GM21529 (cell line): ENCODE results near the gene CALHM2.
A peak's percentile ranks its signal among the peaks of the same experiment; 100 is the strongest.

Experiments
- ATAC-seq: cut with Tn5 transposase; IDR thresholded peaks from one replicate; pipeline ENCODE4 v1.9.1; 2021; ENCODE audit not compliant: unreplicated experiment

CALHM2 gene

DNA sequence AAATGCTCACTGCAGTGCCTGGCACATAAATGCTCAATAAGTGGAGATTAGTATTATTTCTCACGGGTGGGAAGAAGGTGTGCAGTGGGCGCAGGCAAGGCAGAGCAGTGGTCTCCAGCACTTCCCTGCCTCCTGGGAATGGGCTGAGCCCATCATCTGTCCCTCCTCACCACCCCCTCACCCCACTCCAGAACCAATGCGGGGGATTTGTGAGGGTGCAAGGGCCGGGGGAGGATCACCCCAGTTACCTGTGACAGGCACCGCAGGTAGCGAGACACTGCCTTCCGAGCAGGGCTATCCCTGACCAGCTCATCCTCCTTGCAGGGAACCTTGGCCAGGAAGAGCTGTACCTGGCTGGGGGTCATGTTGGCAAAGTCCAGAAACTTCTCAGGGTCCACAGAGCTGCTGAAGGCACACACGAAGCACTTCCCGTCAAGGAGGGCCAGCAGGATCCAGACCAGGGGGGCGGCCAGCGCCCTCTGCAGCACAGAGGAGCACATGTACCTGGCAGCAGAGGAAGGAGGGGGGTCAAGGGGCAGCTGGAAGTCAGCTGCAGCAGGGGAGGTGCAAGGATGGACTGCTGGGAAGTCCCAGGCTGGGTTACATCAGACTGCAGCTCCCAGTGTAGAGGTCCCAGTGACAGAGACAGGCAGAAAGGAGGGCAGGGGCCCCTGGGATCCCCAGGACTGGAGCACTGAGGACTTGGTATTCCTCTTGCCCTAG, 24.0 kb upstream of the CALHM2 start:
- ATAC-seq, result peak; percentile 45

DNA sequence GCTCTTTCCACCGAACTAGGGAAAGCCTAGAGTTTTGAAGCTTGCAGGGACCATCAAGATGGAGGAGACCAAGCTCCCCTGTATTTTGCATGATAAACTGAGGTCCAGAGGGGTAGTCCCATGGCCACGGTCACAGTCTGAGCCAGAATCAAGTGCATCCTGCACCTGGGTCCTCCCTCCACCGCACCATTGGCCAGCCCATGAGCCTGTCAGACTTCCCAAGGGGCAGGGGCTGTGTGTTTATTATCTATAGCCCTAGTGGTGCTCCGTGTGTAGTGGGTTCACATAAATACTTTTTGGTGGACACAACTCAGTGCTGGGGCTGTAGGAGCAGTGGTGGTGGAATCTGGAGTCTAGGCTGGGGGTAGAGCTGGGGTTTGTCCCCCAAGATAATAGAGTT, 23.3 kb upstream of the CALHM2 start:
- no peak for ATAC-seq

- ATAC-seq, result no peak
These were observed 21.9 kb upstream of the CALHM2 start for GRCh38 chr10:103474077-103474476.

GRCh38 chr10:103473261-103473671, 21.1 kb upstream of the CALHM2 start:
- no peak for ATAC-seq

GRCh38 chr10:103472005-103472404, 19.8 kb upstream of the CALHM2 start:
- ATAC-seq, result peak; percentile 25

GRCh38 chr10:103470761-103471653, 18.8 kb upstream of the CALHM2 start:
- peak; percentile 70 for ATAC-seq

DNA sequence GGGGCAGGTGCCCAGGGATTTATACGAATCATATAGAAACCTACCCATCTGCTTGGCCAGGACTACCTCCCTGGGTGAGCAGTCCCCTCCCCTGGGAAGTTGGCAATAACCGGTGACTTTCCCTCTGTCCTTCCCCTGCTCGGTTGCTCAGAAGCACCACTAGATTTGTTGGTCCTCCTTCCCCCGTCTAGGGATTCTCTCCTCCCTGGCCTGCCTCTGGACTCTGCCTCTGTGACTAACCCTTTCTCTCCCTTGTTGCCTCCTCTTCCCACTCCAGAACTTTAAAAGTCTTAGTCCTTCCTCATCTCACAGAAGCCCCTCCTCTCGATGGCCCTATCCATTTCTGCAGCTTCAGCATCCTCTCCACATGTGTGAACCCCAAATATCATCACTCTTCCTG, 17.0 kb upstream of the CALHM2 start:
- ATAC-seq, result no peak

GRCh38 chr10:103467406-103467805, 15.2 kb upstream of the CALHM2 start:
- peak; percentile 36 for ATAC-seq

GRCh38 chr10:103466734-103467133, 14.6 kb upstream of the CALHM2 start:
- no peak for ATAC-seq

DNA sequence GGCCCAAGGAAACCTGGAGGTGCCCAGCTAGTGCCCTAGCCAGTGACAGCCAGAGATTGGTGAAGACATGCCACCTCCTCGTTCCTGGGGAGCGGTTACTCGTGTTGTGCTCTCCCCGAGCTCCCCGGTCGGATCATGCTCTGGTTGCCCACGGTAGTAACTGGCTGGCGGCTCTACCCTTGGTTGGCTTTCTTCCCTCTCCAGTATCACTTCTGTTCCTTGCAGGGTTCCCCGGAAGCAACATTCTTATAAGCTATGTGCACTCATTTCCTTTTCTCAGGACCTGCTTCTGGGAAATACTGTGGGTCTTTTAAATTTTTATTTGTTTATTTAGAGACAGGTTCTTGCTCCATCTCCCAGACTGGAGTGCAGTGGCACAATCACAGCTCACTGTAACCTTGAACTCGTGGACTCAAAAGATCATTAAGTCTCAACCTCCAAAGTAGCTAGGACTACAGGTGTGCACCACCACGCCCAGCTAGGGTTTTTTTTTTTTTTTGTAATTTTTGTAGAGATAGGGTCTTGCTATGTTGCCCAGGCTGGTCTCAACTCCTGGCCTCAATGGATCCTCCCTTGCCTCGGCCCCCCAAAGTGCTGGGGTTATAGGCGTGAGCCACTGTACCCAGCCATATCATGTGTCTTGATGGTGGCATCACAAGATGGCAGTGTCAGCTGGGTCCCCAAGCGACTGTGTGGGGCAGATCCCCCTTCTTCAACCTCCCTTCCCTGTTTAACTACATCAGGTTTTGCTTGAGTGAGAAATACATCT, 13.4 kb upstream of the CALHM2 start:
- no peak for ATAC-seq

DNA sequence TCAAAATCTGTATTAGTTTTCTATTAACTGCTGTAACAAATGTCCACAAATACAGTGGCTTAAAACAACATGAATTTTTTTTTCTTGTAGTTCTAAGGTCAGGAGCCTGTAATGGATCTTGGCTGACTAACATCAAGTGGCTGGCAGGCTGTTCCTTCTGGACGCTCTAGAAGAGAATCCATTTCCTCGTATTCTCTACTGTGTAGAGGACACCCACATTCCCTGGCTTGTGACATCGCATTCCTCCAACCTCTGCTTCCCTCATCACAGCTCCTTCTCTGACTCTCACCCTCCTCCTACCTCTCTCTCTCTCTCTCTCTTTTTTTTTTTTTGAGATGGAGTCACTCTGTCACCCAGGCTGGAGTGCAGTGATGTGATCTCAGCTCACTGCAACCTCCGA, 11.3 kb upstream of the CALHM2 start:
- ATAC-seq, result no peak

DNA sequence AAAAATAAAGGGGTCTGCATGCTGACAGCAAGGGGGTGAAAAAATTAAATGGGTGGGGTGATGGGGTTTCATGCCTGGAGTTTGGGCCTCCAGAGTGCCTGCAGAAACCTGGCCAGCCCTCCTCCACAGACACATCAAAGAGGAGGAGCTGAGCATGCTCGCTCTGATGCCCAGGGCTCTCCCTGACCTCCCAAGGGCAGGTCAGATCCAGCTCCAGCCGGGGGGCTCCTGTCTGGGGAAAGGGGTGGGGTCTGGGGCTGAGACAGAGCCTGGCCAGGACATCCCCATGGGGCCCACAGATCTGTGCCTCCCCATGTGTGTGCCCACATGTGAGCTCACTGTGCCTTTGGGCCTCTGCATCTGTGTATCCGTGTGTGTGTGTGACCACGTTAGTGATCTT, 7.4 kb upstream of the CALHM2 start:
- ATAC-seq, result no peak

GRCh38 chr10:103458720-103459119, 6.5 kb upstream of the CALHM2 start, which contains the start of gene CALHM1:
CALHM1 (minus strand) TSS chr10:103458900; CDS start chr10:103458751, 149 bp downstream.
- ATAC-seq, result peak; percentile 83

DNA sequence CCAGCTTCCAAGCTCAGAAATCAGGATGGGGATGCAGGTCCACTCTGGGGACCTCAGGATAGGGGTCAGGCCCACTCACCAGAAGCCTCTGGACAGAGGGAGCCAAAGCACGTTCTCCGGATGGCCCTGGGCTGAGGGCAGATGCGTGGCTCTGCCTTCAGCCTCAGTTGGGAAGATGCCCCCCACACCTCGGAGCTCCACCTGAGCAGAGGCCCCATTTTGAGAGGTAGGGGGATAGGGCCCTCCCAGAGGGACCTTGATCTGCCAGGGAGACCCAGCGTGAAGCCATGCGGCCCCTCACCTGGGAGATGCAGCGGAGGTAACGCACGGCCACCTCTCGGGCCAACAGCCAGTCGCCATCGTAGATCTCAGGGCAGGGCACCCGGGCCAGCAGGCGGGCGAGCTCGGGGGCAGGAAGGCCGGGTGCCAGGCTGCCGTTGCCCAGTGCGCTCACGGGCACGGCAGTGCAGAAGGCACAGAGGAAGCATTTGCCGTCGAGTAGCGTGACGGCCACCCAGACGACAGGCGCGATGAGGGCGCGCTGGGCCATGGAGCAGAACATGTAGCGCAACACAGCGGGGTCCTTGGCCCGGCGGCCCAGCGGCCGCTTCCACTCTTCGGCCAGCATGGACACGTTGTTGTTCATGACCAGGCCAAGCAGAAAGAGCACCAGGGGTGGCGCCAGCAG, 5.9 kb upstream of the CALHM2 start:
- ATAC-seq, result no peak

GRCh38 chr10:103457176-103457712, 5.1 kb upstream of the CALHM2 start:
- ATAC-seq, result no peak

- ATAC-seq, result no peak
These were observed 4.0 kb upstream of the CALHM2 start for GRCh38 chr10:103456074-103456660.

GRCh38 chr10:103455235-103455634, 3.1 kb upstream of the CALHM2 start:
- ATAC-seq, result no peak

- no peak for ATAC-seq
These were observed 1.9 kb upstream of the CALHM2 start for GRCh38 chr10:103454026-103454425.

- ATAC-seq, result no peak
These were observed 498 bp upstream of the CALHM2 start for GRCh38 chr10:103452506-103453230.
